ENCODE data around the gene GBP1.

The GBP1 gene

DNA sequence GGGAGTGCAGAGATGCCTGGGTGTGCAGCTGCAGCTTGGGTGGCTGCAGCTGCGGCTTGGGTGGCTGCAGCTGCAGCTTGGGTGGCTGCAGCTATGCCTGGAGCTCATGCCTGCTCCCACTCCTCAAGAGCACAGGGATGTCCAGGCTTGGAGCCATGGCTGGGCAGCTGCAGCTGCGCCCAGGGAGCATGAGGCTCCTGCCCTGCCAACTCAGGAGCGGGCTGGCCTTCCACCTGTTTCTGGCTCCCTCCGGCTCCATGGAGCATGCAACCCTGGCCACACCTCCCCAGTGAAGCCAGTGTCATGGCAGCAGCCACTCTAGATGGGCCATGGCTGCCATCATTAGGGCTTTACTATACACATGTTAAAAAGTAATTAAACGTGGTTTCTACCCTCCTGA lies 21.1 kb downstream of the GBP1 start:
- Histone ChIP-seq H3K9ac (ENCODE audit: low read depth, low read length, poor library complexity, severe bottlenecking) (no peak overlapping the region), H2AFZ (ENCODE audit: low read length) (no peak overlapping the region), H3K27me3 (ENCODE audit: insufficient read depth, low read length, poor library complexity, severe bottlenecking) (no peaks in the 10 kb centered on the region), H3K4me1 (ENCODE audit: insufficient read depth, low read length, poor library complexity, severe bottlenecking) (no peaks in the 10 kb centered on the region), H3K4me3 (ENCODE audit: low read length, poor library complexity, severe bottlenecking) (no peak overlapping the region), H4K20me1 (ENCODE audit: insufficient read depth, low read length, poor library complexity, severe bottlenecking) (no peaks in the 10 kb centered on the region), H3K79me2 (ENCODE audit: insufficient read depth, low read length) (no peaks in the 10 kb centered on the region), H3K4me2 (ENCODE audit: low read depth, low read length, poor library complexity, severe bottlenecking) (no peak overlapping the region), H3K9me2 (replicated peaks; ENCODE audit: low read depth, low read length) (no peaks in the 10 kb centered on the region), H3K9me3 (ENCODE audit: insufficient read depth, low read depth, low read length) (peaks cover 13% of the 10 kb centered on the region; the same call in 1 of the 2 replicates), H3K36me3 (ENCODE audit: insufficient read depth, low read length) (no peaks in the 10 kb centered on the region), H3F3A (ENCODE audit: low read depth) (no peaks in the 10 kb centered on the region)
- no peak for TF ChIP-seq EZH2phosphoT487 (IDR thresholded peaks at IDR 0.05; ENCODE audit: borderline replicate concordance)

DNA sequence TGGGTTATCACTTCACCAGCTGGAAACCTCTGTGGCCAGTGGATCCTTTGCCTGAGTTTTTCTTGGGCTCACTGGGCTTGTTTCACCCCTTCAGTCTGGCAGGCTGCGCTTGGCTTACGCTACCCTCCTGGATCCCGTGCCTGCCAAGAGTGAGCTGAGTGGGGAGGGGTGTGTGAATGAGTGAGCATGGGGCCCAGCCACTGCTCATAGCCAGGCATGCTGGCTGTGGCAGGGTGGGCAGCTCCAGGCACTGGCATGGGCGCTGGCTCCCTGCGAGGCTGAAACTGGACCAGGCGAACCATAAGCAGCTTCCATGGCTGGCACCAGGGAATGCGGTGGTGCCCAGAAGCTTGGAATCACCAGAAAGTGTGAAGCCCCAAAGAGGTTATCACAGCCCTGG lies 22.5 kb downstream of the GBP1 start:
- H2AFZ ChIP-seq (ENCODE audit: low read length): no peak overlapping the region
- H3K4me1 ChIP-seq (ENCODE audit: insufficient read depth, low read length, poor library complexity, severe bottlenecking): no peaks in the 10 kb centered on the region
- no peaks in the 10 kb centered on the region for H3K27me3 ChIP-seq (ENCODE audit: insufficient read depth, low read length, poor library complexity, severe bottlenecking)
- H3K9me3 ChIP-seq (ENCODE audit: insufficient read depth, low read depth, low read length): peaks cover 13% of the 10 kb centered on the region; the same call in 1 of the 2 replicates
- TF ChIP-seq, protein P1, sequence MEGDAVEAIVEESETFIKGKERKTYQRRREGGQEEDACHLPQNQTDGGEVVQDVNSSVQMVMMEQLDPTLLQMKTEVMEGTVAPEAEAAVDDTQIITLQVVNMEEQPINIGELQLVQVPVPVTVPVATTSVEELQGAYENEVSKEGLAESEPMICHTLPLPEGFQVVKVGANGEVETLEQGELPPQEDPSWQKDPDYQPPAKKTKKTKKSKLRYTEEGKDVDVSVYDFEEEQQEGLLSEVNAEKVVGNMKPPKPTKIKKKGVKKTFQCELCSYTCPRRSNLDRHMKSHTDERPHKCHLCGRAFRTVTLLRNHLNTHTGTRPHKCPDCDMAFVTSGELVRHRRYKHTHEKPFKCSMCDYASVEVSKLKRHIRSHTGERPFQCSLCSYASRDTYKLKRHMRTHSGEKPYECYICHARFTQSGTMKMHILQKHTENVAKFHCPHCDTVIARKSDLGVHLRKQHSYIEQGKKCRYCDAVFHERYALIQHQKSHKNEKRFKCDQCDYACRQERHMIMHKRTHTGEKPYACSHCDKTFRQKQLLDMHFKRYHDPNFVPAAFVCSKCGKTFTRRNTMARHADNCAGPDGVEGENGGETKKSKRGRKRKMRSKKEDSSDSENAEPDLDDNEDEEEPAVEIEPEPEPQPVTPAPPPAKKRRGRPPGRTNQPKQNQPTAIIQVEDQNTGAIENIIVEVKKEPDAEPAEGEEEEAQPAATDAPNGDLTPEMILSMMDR (conservative IDR thresholded peaks at IDR 0.05; ENCODE audit: low read length): no peak
- TF ChIP-seq EZH2phosphoT487 (IDR thresholded peaks at IDR 0.05; ENCODE audit: borderline replicate concordance): no peak
- H3K36me3 ChIP-seq (ENCODE audit: insufficient read depth, low read length): no peaks in the 10 kb centered on the region
- H3K9ac ChIP-seq (ENCODE audit: low read depth, low read length, poor library complexity, severe bottlenecking): no peak overlapping the region
- no peak overlapping the region for H3K4me2 ChIP-seq (ENCODE audit: low read depth, low read length, poor library complexity, severe bottlenecking)
- H3K9me2 ChIP-seq (replicated peaks; ENCODE audit: low read depth, low read length): no peaks in the 10 kb centered on the region
- H3F3A ChIP-seq (ENCODE audit: low read depth): no peaks in the 10 kb centered on the region
- H3K4me3 ChIP-seq (ENCODE audit: low read length, poor library complexity, severe bottlenecking): no peak overlapping the region
- no peaks in the 10 kb centered on the region for H4K20me1 ChIP-seq (ENCODE audit: insufficient read depth, low read length, poor library complexity, severe bottlenecking)
- H3K79me2 ChIP-seq (ENCODE audit: insufficient read depth, low read length): no peaks in the 10 kb centered on the region

DNA sequence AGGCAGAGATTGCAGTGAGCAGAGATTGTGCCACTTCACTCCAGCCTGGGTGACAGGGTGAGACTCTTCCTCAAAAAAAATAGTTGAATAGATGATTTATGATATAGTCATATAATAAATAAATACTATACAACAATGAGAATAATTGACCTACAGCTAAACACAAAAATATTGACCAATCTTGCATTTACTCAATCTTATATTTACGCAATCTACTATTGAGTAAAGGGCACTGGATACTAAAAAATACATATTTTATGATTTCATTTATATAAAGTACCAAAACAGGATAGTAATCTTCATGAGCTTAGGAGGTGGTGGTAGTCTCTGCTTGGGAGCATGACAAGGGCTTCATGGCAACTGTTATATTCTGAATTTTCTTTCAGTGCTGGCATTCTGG lies 23.3 kb downstream of the GBP1 start:
- Histone ChIP-seq H3K9ac (ENCODE audit: low read depth, low read length, poor library complexity, severe bottlenecking) (no peak overlapping the region), H3K4me3 (ENCODE audit: low read length, poor library complexity, severe bottlenecking) (no peak overlapping the region), H3K9me2 (replicated peaks; ENCODE audit: low read depth, low read length) (no peaks in the 10 kb centered on the region), H3K9me3 (ENCODE audit: insufficient read depth, low read depth, low read length) (peaks cover 13% of the 10 kb centered on the region; the same call in 1 of the 2 replicates), H4K20me1 (ENCODE audit: insufficient read depth, low read length, poor library complexity, severe bottlenecking) (no peaks in the 10 kb centered on the region), H3K4me1 (ENCODE audit: insufficient read depth, low read length, poor library complexity, severe bottlenecking) (no peaks in the 10 kb centered on the region), H3F3A (ENCODE audit: low read depth) (no peaks in the 10 kb centered on the region), H2AFZ (ENCODE audit: low read length) (no peak overlapping the region), H3K4me2 (ENCODE audit: low read depth, low read length, poor library complexity, severe bottlenecking) (no peak overlapping the region), H3K27me3 (ENCODE audit: insufficient read depth, low read length, poor library complexity, severe bottlenecking) (no peaks in the 10 kb centered on the region), H3K36me3 (ENCODE audit: insufficient read depth, low read length) (no peaks in the 10 kb centered on the region), H3K79me2 (ENCODE audit: insufficient read depth, low read length) (no peaks in the 10 kb centered on the region)
- TF ChIP-seq, protein P1 (conservative IDR thresholded peaks at IDR 0.05; ENCODE audit: low read length): no peak
- no peak for TF ChIP-seq EZH2phosphoT487 (IDR thresholded peaks at IDR 0.05; ENCODE audit: borderline replicate concordance)

DNA sequence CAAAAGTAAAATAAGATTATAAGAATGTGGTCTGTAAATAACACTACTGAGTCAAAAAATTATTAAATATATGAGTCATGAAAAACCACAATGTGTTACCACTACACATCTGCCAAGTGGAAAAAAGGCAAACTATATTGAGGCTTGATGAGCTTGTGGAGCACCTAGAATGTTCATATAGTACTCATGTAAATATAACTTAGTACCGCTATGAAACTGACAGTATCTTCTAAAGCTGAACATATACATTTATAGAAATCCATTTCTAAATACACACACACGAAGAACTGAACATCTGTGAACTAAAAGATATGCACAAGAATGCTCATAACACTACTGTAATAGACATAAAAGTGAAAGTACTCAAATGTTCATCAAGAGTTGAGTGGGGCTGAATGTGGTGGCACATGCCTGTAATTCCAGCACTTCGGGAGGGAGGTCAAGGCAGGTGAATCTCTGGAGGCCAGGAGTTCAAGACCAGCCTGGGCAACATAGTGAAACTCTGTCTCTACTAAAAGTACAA lies 23.8 kb downstream of the GBP1 start:
- TF ChIP-seq, protein P1 (conservative IDR thresholded peaks at IDR 0.05; ENCODE audit: low read length): no peak
- TF ChIP-seq EZH2phosphoT487 (IDR thresholded peaks at IDR 0.05; ENCODE audit: borderline replicate concordance): no peak
- H3K36me3 ChIP-seq (ENCODE audit: insufficient read depth, low read length): no peaks in the 10 kb centered on the region
- H3K4me3 ChIP-seq (ENCODE audit: low read length, poor library complexity, severe bottlenecking): no peak overlapping the region

More for the DNA sequence above, 23.8 kb downstream of the GBP1 start:
- H3F3A ChIP-seq (ENCODE audit: low read depth): no peaks in the 10 kb centered on the region
- no peak overlapping the region for H3K9ac ChIP-seq (ENCODE audit: low read depth, low read length, poor library complexity, severe bottlenecking)
- H3K9me2 ChIP-seq (replicated peaks; ENCODE audit: low read depth, low read length): no peaks in the 10 kb centered on the region
- no peaks in the 10 kb centered on the region for H3K27me3 ChIP-seq (ENCODE audit: insufficient read depth, low read length, poor library complexity, severe bottlenecking)
- no peaks in the 10 kb centered on the region for H3K79me2 ChIP-seq (ENCODE audit: insufficient read depth, low read length)
- H3K4me1 ChIP-seq (ENCODE audit: insufficient read depth, low read length, poor library complexity, severe bottlenecking): no peaks in the 10 kb centered on the region
- no peak overlapping the region for H2AFZ ChIP-seq (ENCODE audit: low read length)
- H3K4me2 ChIP-seq (ENCODE audit: low read depth, low read length, poor library complexity, severe bottlenecking): no peak overlapping the region
- peaks cover 13% of the 10 kb centered on the region; the same call in 1 of the 2 replicates for H3K9me3 ChIP-seq (ENCODE audit: insufficient read depth, low read depth, low read length)
- H4K20me1 ChIP-seq (ENCODE audit: insufficient read depth, low read length, poor library complexity, severe bottlenecking): no peaks in the 10 kb centered on the region
